ENCODE measurements around the gene OOSP4B.

DNA sequence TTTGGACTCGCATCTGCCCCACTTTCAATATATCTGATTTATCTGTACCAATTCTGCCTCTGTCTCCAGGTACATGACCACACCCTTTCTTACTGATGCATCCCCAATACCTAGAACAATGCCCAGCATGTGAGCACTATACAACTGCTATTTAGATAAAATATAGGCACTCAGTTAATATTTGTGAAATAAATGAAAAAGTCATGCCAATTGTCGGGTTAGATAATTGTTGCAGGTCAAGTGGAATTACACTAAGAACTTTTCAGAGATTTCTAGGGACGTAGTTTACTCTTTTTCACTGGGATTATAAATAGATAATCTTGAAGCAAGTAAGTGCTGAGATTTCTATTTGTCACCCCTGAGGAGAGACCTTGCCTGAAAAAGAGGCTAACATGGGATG is 32.6 kb upstream of the OOSP4B start:
- TF ChIP-seq CTCF (IDR thresholded peaks at IDR 0.05; ENCODE audit: borderline replicate concordance, extremely low read depth, low read length, poor library complexity, severe bottlenecking), result no peak
- no peak for TF ChIP-seq EZH2 (IDR thresholded peaks at IDR 0.05; ENCODE audit: borderline replicate concordance, low read depth, low read length, severe bottlenecking)
